Chondrocyte (in vitro differentiated cells): Measurements from ENCODE around the gene GOLGA8H. TPM values are rescaled to one million over a fixed set of nuclear protein-coding genes. Genes with fewer than 3 reads are reported as not detected.
"Not testable (repeated sequence)": the region's sequence is repeated elsewhere in the genome, so short reads cannot be mapped to it uniquely, and the experiment has no call there.

Experiments
- DNase-seq: peaks from one replicate; pipeline ENCODE4 v3.0.0; 2021; ENCODE audit warnings: mixed read lengths, low spot score
- H3K27ac Mint-ChIP-seq: one replicate; pipeline ENCODE4 v1.8.0; 2021; ENCODE audit warnings: mild to moderate bottlenecking, moderate library complexity, mixed read lengths; ENCODE audit not compliant: unreplicated experiment
- H3K27me3 Mint-ChIP-seq: 2 replicates; pipeline ENCODE4 v1.8.0; 2021; ENCODE audit warnings: low read depth, mixed read lengths
- H3K36me3 Mint-ChIP-seq: 2 replicates; pipeline ENCODE4 v1.8.0; 2021; ENCODE audit warnings: low read depth, mixed read lengths
- H3K4me1 Mint-ChIP-seq: 2 replicates; pipeline ENCODE4 v1.8.0; 2021; ENCODE audit warnings: low read depth, mild to moderate bottlenecking, mixed read lengths
- H3K4me3 Mint-ChIP-seq: one replicate; pipeline ENCODE4 v1.8.0; 2021; ENCODE audit warnings: mild to moderate bottlenecking, moderate library complexity, mixed read lengths; ENCODE audit not compliant: unreplicated experiment
- H3K9me3 Mint-ChIP-seq: 2 replicates; pipeline ENCODE4 v1.8.0; 2021; ENCODE audit warnings: low read depth, mixed read lengths
- long read RNA-seq: library from polyadenylated mRNA; stranded (forward); transcript quantifications from one replicate; pipeline ENCODE4 v2.0.0, GENCODE V29; 2021
- total RNA-seq: library from RNA; stranded (reverse); gene quantifications from 3 replicates; pipeline ENCODE4 v1.2.1, GENCODE V29; 2021
- TF ChIP-seq, protein P1 (sequence below): fragments of 200-600 bp; sonication (generic); IDR thresholded peaks from 2 replicates; pipeline ENCODE4 v1.5.0; 2021; ENCODE audit warnings: antibody characterized with exemption, mild to moderate bottlenecking, moderate library complexity

GOLGA8H gene, protein sequence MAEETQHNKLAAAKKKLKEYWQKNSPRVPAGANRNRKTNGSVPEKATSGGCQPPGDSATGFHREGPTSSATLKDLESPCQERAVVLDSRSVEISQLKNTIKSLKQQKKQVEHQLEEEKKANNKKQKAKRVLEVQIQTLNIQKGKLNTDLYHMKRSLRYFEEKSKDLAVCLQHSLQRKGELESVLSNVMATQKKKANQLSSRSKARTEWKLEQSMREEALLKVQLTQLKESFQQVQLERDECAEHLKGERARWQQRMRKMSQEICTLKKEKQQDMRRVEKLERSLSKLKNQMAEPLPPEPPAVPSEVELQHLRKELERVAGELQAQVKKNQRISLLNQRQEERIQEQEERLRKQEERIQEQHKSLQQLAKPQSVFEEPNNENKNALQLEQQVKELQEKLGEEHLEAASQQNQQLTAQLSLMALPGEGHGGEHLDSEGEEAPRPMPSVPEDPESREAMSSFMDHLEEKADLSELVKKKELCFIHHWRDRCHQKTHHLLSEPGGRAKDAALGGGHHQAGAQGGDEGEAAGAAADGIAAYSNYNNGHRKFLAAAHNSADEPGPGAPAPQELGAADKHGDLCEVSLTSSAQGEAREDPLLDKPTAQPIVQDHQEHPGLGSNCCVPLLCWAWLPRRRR
- total RNA-seq = 1.1 to 1.8 TPM (median 1.4 TPM) in 3 replicates
- long read RNA-seq = 0 reads

DNA sequence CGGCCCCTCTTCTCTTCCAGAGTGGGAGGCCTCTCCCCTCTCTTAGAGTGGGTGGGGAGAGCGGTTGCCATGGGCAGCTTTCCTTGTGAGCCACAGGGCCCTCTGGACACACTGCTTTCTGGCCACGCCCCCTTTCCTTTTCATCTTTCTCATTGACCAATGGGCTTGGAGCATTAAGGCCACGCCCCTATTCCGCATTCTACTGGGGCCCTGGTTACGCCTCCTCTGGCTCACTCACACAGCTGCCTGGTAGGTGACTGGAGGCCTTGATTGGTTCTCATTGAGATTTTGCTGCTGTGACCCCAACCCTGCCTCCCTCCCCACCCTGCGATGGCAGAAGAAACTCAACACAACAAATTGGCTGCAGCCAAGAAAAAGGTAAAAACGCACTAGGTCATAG is at the start of gene GOLGA8H:
Gene GOLGA8H, plus strand, starts transcription at position 233 of the 400 bp plus-strand sequence. Its CDS starts 98 bp downstream, at position 331.
- not testable (repeated sequence) for H3K4me3 Mint-ChIP-seq, H3K27me3 Mint-ChIP-seq, H3K36me3 Mint-ChIP-seq, H3K27ac Mint-ChIP-seq, H3K9me3 Mint-ChIP-seq, DNase-seq, H3K4me1 Mint-ChIP-seq

DNA sequence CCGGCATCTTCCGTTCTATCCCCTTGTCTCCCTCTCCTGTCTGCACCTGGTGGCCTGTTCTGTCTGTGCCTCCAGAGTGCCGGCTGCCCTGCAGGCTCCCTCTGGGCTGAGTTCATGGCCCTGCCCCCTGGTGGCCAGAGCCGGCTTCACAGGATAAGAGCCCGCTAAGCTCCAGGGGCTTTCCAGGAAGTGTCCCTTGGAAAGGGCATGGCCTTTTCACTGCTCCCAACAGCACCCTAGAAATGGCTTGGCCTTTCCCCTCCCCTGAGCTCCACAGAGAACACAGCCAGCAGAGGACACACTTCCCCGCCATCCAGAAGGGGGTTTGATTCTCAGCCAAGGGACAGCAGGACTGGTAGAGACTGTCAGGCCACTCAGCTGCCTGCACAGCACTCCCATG is 36.9 kb upstream of the GOLGA8H start:
- TF ChIP-seq, protein P1, sequence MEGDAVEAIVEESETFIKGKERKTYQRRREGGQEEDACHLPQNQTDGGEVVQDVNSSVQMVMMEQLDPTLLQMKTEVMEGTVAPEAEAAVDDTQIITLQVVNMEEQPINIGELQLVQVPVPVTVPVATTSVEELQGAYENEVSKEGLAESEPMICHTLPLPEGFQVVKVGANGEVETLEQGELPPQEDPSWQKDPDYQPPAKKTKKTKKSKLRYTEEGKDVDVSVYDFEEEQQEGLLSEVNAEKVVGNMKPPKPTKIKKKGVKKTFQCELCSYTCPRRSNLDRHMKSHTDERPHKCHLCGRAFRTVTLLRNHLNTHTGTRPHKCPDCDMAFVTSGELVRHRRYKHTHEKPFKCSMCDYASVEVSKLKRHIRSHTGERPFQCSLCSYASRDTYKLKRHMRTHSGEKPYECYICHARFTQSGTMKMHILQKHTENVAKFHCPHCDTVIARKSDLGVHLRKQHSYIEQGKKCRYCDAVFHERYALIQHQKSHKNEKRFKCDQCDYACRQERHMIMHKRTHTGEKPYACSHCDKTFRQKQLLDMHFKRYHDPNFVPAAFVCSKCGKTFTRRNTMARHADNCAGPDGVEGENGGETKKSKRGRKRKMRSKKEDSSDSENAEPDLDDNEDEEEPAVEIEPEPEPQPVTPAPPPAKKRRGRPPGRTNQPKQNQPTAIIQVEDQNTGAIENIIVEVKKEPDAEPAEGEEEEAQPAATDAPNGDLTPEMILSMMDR = peak; percentile 69
- H3K27ac Mint-ChIP-seq, H3K4me1 Mint-ChIP-seq, H3K27me3 Mint-ChIP-seq, H3K36me3 Mint-ChIP-seq, H3K9me3 Mint-ChIP-seq, H3K4me3 Mint-ChIP-seq, DNase-seq: not testable (repeated sequence)

DNA sequence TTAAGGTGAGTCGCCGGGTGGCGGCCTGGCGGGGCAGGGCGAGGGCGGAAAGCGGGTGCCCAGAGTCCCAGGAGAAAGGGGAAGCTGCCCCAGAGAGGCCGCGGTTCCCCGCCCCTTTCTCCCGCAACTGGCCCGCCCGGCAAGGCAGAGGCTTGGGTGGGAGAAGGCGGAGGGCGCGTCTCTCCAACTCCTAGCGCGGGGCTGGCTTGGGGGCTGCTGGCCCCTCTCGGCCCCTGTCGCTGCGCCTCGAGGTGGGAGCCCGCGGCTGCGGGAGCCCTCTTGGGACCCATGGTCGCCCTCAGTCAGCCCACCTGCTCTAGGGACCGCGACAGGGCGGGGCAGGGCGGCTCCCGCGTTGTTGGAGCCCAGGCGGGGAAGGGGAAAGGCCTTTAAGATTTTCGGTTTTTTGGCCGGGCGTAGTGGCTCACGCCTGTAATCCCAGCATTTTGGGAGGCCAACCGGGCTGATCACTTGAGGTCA is 30.8 kb upstream of the GOLGA8H start:
- not testable (repeated sequence) for H3K36me3 Mint-ChIP-seq, H3K4me3 Mint-ChIP-seq, H3K4me1 Mint-ChIP-seq, H3K27me3 Mint-ChIP-seq, DNase-seq, H3K27ac Mint-ChIP-seq, H3K9me3 Mint-ChIP-seq

DNA sequence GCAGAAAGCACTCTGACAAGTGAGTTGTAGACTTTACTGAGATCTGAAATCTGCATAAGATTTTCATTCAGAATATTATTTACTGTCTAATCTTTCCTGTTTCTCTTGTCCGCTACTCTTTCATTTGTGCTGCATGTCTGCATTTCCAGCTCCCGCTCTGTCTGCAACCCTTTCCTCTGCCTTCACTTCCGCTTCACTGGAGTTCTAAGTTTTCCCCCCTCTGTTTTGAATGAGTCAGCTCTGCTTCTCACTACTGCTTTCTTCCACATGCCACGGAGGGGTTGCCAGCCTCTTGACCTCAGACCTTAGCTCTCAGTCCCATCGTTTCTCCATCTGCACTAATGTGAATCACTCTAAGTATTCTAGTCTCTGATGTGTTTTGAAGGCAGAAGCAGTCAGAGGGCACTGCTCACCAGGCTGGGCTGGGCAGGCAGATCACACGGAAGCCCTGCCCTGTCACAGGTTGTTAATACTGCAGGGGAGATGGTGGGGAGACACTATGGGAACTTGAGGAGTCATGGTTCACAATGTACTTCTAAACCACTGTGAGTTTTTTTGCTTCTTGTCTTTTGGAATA is 24.3 kb upstream of the GOLGA8H start:
- not testable (repeated sequence) for DNase-seq, H3K4me3 Mint-ChIP-seq, H3K27me3 Mint-ChIP-seq, H3K4me1 Mint-ChIP-seq, H3K27ac Mint-ChIP-seq, H3K9me3 Mint-ChIP-seq, H3K36me3 Mint-ChIP-seq

DNA sequence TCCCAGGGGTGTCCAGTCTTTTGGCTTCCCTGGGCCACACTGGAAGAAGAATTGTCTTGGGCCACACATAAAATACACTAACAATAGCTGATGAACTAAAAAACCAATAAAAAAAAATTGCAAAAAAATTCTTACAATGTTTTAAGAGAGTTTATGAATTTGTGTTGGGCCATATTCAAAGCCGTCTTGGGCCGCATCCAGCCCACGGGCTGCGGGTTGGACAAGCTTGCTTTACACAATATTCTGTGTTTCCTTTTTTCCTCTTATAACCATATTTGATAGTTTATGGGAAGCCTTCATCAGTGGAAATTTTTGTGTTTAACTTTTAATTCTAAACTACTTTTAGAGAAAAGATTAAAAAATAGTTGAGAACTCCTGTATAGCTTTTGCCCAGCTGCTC is 23.1 kb upstream of the GOLGA8H start:
- H3K4me1 Mint-ChIP-seq, H3K27me3 Mint-ChIP-seq, DNase-seq, H3K27ac Mint-ChIP-seq, H3K4me3 Mint-ChIP-seq, H3K9me3 Mint-ChIP-seq, H3K36me3 Mint-ChIP-seq: not testable (repeated sequence)

DNA sequence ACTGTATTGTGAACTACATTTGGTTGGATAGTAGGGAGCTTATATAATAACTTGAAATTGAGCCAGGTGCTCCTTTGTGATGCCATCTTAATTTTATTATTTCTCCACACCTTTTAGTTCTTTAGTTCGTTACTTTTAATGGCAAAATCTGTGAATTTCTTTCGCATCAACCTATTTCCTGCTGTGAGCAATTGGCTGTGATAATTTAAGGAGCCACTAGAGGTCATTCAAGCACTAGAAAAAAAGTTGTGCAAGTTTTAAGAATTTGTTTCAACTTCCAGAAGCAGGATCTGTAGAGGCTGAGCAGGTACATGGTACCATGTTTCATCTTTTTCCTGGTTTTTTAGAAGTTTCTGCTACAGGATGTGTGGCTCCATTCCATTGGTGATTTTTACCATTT is 4.9 kb upstream of the GOLGA8H start:
- H3K27me3 Mint-ChIP-seq = not testable (repeated sequence)
- TF ChIP-seq, protein P1 = peak; percentile 66

DNA sequence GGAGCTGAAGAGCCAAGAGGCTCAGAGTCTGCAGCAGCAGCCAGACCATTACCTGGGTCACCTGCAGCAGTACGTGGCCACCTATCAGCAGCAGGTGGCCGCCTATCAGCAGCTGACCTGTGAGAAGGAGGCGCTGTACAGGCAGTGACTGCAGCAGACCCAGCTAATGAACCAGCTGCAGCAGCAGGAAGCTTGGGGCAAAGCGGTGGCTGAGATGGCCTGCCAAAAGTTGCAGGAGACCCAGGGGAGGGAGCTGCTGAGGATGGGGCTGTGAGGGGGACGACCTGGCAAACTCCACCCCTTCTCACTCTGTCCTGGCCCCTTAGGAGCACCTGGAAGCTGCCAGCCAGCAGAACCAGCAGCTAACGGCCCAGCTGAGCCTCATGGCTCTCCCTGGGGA is 8.4 kb downstream of the GOLGA8H start:
- not testable (repeated sequence) for H3K27ac Mint-ChIP-seq, H3K4me1 Mint-ChIP-seq, H3K9me3 Mint-ChIP-seq, DNase-seq, H3K27me3 Mint-ChIP-seq, H3K36me3 Mint-ChIP-seq, H3K4me3 Mint-ChIP-seq

More for the DNA sequence above, 4.9 kb upstream of the GOLGA8H start:
- not testable (repeated sequence) for H3K4me1 Mint-ChIP-seq, DNase-seq, H3K27ac Mint-ChIP-seq, H3K4me3 Mint-ChIP-seq, H3K9me3 Mint-ChIP-seq, H3K36me3 Mint-ChIP-seq
